PC-9 (cell line): ENCODE results near the gene NOB1. TPM values are rescaled to one million over a fixed set of nuclear protein-coding genes. Genes with fewer than 3 reads are reported as not detected.

Experiments
- BruUV-seq: library from RNA; stranded (reverse); fragments of 400-500 nt; replicated peaks from 2 replicates; lab custom pipeline; 2021; lab: Mats Ljungman, UMichigan
- CTCF ChIA-PET: fragments of 300-600 bp; sonication (Branson Sonifier 250); formaldehyde crosslinking; loops from one replicate; lab custom pipeline; 2022; ENCODE audit warnings: antibody characterized with exemption; lab: Charles Lee
- POLR2A ChIA-PET: fragments of 300-600 bp; sonication (Branson Sonifier 250); formaldehyde crosslinking; loops from one replicate; lab custom pipeline; 2022; ENCODE audit warnings: antibody characterized with exemption; ENCODE audit not compliant: unreplicated experiment; lab: Charles Lee
- DNase-seq, 2 experiments: peaks; one replicate each; pipeline versions ENCODE4 v3.0.0 to v3.0.0-alpha.2; 2015 to 2022; ENCODE audit warnings: mixed read lengths in 1 of 2
- H2AFZ ChIP-seq: fragments of 200-600 bp; sonication (generic); 2 replicates; pipeline ENCODE4 v1.8.1; 2017; ENCODE audit warnings: antibody characterized with exemption
- H3F3A ChIP-seq: fragments of 200-600 bp; sonication (generic); 2 replicates; pipeline ENCODE4 v1.8.1; 2017; ENCODE audit warnings: antibody characterized with exemption, mild to moderate bottlenecking, low read depth; ENCODE audit not compliant: insufficient read depth
- H3K27ac ChIP-seq: fragments of 200-600 bp; sonication (generic); 2 replicates; pipeline ENCODE4 v1.6.1; 2016; ENCODE audit warnings: mixed run types
- H3K27me3 ChIP-seq: fragments of 200-600 bp; sonication (generic); 2 replicates; pipeline ENCODE4 v1.6.1; 2016; ENCODE audit warnings: low read depth, mixed run types; ENCODE audit not compliant: insufficient read depth
- H3K36me3 ChIP-seq: fragments of 200-600 bp; sonication (generic); 2 replicates; pipeline ENCODE4 v1.6.1; 2016; ENCODE audit warnings: low read depth, mixed run types
- H3K4me1 ChIP-seq: fragments of 200-600 bp; sonication (generic); replicated peaks from 2 replicates; pipeline ENCODE4 v1.6.1; 2016; ENCODE audit warnings: mixed run types; ENCODE audit not compliant: insufficient read depth
- H3K4me2 ChIP-seq: fragments of 200-600 bp; sonication (generic); 2 replicates; pipeline ENCODE4 v1.6.1; 2017; ENCODE audit warnings: mixed run types
- H3K4me3 ChIP-seq: fragments of 200-600 bp; sonication (generic); 2 replicates; pipeline ENCODE4 v1.6.1; 2016; ENCODE audit warnings: mixed run types
- H3K79me2 ChIP-seq: fragments of 200-600 bp; sonication (generic); 2 replicates; pipeline ENCODE4 v1.6.1; 2017; ENCODE audit warnings: low read depth, mixed run types
- H3K9me2 ChIP-seq: fragments of 200-600 bp; sonication (generic); 2 replicates; pipeline ENCODE4 v1.8.1; 2017; ENCODE audit warnings: mild to moderate bottlenecking; ENCODE audit not compliant: insufficient read depth
- H3K9me3 ChIP-seq: fragments of 200-600 bp; sonication (generic); 2 replicates; pipeline ENCODE4 v1.8.1; 2016; ENCODE audit warnings: low read depth; ENCODE audit not compliant: insufficient read depth
- H4K20me1 ChIP-seq: fragments of 200-600 bp; sonication (generic); 2 replicates; pipeline ENCODE4 v1.8.1; 2017; ENCODE audit not compliant: insufficient read depth
- EZH2 ChIP-seq: fragments of 200-600 bp; sonication (generic); IDR thresholded peaks from 2 replicates; pipeline ENCODE4 v1.8.0; 2017; ENCODE audit warnings: antibody characterized with exemption, low read depth
- intact Hi-C: fragments of 100-400 bp; cut with micrococcal nuclease; formaldehyde crosslinking; loops from one replicate; pipeline ENCODE4 v1.10.0; 2022; ENCODE audit not compliant: unreplicated experiment
- total RNA-seq: library from RNA; stranded (reverse); gene quantifications from 2 replicates; pipeline ENCODE4 v1.2.3, GENCODE V29; 2021
- TF ChIP-seq, protein P1 (sequence below): fragments of 200-600 bp; sonication (generic); conservative IDR thresholded peaks from 2 replicates; pipeline ENCODE4 v1.6.1; 2017; ENCODE audit warnings: mixed run types, antibody characterized with exemption, mild to moderate bottlenecking, moderate library complexity

NOB1 gene
- total RNA-seq, 1 experiment from 2014 or later = 66.9 TPM

DNA sequence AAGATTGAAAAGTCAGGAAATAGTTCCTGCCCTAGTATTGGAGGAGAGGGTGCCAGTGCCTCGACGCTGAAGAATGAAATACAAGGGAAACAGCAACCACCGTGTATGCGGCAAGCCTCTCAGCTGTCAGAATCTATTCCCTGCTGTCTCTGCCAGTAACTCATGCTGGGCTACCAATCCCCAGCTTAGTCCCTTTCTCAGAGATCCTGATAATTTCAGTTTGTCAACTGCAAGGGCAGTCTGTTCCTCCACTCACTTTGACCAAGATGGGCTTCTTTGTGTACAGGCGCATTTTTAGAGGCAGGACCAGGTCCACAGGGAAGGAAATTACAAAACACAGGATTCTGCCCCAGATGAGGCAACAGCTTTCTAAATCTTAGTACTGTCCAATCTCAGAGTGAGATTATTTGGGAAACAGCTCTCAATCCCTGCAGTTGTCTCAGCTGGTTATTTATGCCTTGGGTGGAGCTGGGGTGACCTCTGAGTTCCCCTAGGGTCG is 29.7 kb downstream of the NOB1 start:
- peaks cover 90% of the 10 kb centered on the region for H3K79me2 ChIP-seq
- peak overlapping the region; percentile 97 for H3K4me2 ChIP-seq
- H3K9me2 ChIP-seq = no peaks in the 10 kb centered on the region
- H3K36me3 ChIP-seq = peaks cover 51% of the 10 kb centered on the region
- H3K9me3 ChIP-seq = no peaks in the 10 kb centered on the region
- DNase-seq = no peak
- ChIA-PET CTCF (interaction anchor here (0.8 to 1.0 kb wide), 3 partner anchors 19 to 327 kb away, joined by 4 read pairs; partner anchors contain the start of gene NOB1), POLR2A (interaction anchor here (0.6 to 0.8 kb wide), 2 partner anchors 17 to 205 kb away, joined by 7 to 8 read pairs; no protein-coding TSS in a partner anchor)
- no peak for TF ChIP-seq EZH2
- TF ChIP-seq, protein P1, sequence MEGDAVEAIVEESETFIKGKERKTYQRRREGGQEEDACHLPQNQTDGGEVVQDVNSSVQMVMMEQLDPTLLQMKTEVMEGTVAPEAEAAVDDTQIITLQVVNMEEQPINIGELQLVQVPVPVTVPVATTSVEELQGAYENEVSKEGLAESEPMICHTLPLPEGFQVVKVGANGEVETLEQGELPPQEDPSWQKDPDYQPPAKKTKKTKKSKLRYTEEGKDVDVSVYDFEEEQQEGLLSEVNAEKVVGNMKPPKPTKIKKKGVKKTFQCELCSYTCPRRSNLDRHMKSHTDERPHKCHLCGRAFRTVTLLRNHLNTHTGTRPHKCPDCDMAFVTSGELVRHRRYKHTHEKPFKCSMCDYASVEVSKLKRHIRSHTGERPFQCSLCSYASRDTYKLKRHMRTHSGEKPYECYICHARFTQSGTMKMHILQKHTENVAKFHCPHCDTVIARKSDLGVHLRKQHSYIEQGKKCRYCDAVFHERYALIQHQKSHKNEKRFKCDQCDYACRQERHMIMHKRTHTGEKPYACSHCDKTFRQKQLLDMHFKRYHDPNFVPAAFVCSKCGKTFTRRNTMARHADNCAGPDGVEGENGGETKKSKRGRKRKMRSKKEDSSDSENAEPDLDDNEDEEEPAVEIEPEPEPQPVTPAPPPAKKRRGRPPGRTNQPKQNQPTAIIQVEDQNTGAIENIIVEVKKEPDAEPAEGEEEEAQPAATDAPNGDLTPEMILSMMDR = no peak
- peaks cover 54% of the 10 kb centered on the region for H4K20me1 ChIP-seq
- H3K4me1 ChIP-seq = peaks cover 57% of the 10 kb centered on the region
- H3K27me3 ChIP-seq = no peaks in the 10 kb centered on the region
- H3K4me3 ChIP-seq = peak overlapping the region; percentile 99
- BruUV-seq = no TSS peak
- H3K27ac ChIP-seq = peak overlapping the region; percentile 91
- peaks cover 70% of the 10 kb centered on the region for H3F3A ChIP-seq
- intact Hi-C loops = no loop called here
- H2AFZ ChIP-seq = no peak overlapping the region

DNA sequence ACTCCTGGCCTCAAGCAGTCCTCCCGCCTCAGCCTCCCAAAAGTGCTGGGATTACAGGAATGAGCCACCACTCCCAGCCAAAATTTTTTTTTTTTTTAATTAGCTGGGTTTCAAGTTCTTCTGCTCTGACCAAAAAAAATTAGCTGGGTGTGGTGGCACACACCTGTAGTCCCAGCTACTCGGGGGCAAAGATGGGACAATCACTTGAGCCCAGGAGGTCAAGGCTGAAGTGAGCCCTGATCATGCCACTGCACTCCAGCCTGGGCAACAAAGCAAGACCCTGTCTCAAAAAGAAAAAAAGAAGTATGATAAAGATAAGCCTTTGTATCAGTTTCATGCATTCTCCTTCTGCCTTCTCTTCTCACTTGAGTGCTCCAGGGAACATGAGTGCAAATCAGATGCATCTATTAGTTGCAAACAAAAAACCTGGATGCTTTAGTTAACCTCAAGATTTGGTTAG is 30.3 kb downstream of the NOB1 start:
- H3K27ac ChIP-seq = peak overlapping the region; percentile 91
- no peak overlapping the region for H2AFZ ChIP-seq
- no TSS peak for BruUV-seq
- H3K27me3 ChIP-seq = no peaks in the 10 kb centered on the region
- CTCF ChIA-PET = interaction anchor here (0.6 to 1.0 kb wide), 3 partner anchors 18 to 1887 kb away, joined by 3 to 4 read pairs (median 4); partner anchors contain the start of gene NOB1
- peaks cover 59% of the 10 kb centered on the region for H4K20me1 ChIP-seq
- peaks cover 51% of the 10 kb centered on the region for H3K4me1 ChIP-seq
- H3K79me2 ChIP-seq = peaks cover 90% of the 10 kb centered on the region
- no peak for DNase-seq
- no peaks in the 10 kb centered on the region for H3K9me3 ChIP-seq
- peak overlapping the region; percentile 99 for H3K4me3 ChIP-seq
- intact Hi-C loops = no loop called here
- TF ChIP-seq, protein P1 = no peak
- no peak for TF ChIP-seq EZH2
- H3K36me3 ChIP-seq = peaks cover 54% of the 10 kb centered on the region
- POLR2A ChIA-PET = interaction anchor here (0.8 kb wide), 1 partner anchor 17 kb away, joined by 7 read pairs; no protein-coding TSS in a partner anchor
- peaks cover 75% of the 10 kb centered on the region for H3F3A ChIP-seq
- peak overlapping the region; percentile 97 for H3K4me2 ChIP-seq
- no peaks in the 10 kb centered on the region for H3K9me2 ChIP-seq

DNA sequence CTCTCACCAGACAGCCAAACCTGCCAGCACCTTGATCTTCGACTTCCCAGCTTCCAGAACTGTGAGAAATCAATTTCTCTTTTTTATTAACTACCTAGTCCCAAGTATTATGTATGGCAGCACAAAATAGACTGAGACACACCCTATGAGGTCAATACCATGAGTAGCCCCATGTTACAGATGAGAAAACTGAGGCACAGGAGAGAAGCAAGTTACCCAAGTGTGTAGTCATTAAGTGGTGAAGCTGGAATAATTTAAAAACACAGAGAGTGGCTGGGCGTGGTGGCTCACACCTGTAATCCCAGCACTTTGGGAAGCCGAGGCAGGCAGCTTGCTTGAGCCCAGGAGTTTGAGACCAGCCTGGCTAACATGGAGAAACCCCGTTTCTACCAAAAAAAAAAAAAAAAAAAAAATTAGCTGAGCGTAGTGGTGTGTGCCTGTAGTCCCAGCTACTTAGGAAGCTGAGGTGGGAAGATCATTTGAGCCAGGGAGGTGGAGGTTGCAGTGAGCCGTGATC is 33.2 kb downstream of the NOB1 start:
- no peaks in the 10 kb centered on the region for H3K9me3 ChIP-seq
- ChIA-PET POLR2A (interaction anchor here (0.6 kb wide), 1 partner anchor 20 kb away, joined by 8 read pairs; no protein-coding TSS in a partner anchor), CTCF (no interaction called here)
- intact Hi-C loops = no loop called here
- peaks cover 89% of the 10 kb centered on the region for H4K20me1 ChIP-seq
- H3K36me3 ChIP-seq = peaks cover 82% of the 10 kb centered on the region
- peak overlapping the region; percentile 97; the same call in 1 of the 2 replicates for H3K4me2 ChIP-seq
- H3K4me3 ChIP-seq = no peak overlapping the region
- DNase-seq = no peak
- BruUV-seq = no TSS peak
- peaks cover 81% of the 10 kb centered on the region for H3F3A ChIP-seq
- no peak overlapping the region for H2AFZ ChIP-seq
- no peaks in the 10 kb centered on the region for H3K27me3 ChIP-seq
- no peaks in the 10 kb centered on the region for H3K9me2 ChIP-seq
- TF ChIP-seq, protein P1 = no peak
- TF ChIP-seq EZH2 = no peak
- peaks cover 36% of the 10 kb centered on the region for H3K4me1 ChIP-seq
- peaks cover 98% of the 10 kb centered on the region for H3K79me2 ChIP-seq
- peak overlapping the region; percentile 4; the same call in 1 of the 2 replicates for H3K27ac ChIP-seq
